GM18909 (cell line): ENCODE measurements around the gene KIF5A.
A peak's percentile ranks its signal among the peaks of the same experiment; 100 is the strongest.
"Not testable (repeated sequence)": the region's sequence is repeated elsewhere in the genome, so short reads cannot be mapped to it uniquely, and the experiment has no call there.

ENCODE experiments used
- ATAC-seq: cut with Tn5 transposase; IDR thresholded peaks from one replicate; pipeline ENCODE4 v1.9.1; 2021; ENCODE audit warnings: mild to moderate bottlenecking; ENCODE audit not compliant: unreplicated experiment, poor library complexity

Gene KIF5A

GRCh38 chr12:57579677-57580465, 30.0 kb downstream of the KIF5A start:
- ATAC-seq = no peak

- no peak for ATAC-seq
Observed at GRCh38 chr12:57580466-57580795, 30.6 kb downstream of the KIF5A start.

GRCh38 chr12:57581802-57582201, 32.0 kb downstream of the KIF5A start:
- ATAC-seq = no peak

- no peak for ATAC-seq
Observed at GRCh38 chr12:57582440-57582839, 32.6 kb downstream of the KIF5A start.

GRCh38 chr12:57583008-57583831, 33.4 kb downstream of the KIF5A start:
- ATAC-seq = peak; percentile 97

GRCh38 chr12:57584050-57584449, 34.2 kb downstream of the KIF5A start:
- ATAC-seq = no peak

GRCh38 chr12:57584690-57585089, 34.8 kb downstream of the KIF5A start:
- ATAC-seq = no peak

- ATAC-seq = no peak
Observed at GRCh38 chr12:57585156-57585555, 35.3 kb downstream of the KIF5A start.

- no peak for ATAC-seq
Observed at GRCh38 chr12:57586128-57586527, 36.3 kb downstream of the KIF5A start.

- ATAC-seq = no peak
Observed at GRCh38 chr12:57586832-57587429, 37.1 kb downstream of the KIF5A start.

GRCh38 chr12:57588951-57589610, 39.2 kb downstream of the KIF5A start:
- ATAC-seq = not testable (repeated sequence)

- ATAC-seq = no peak
Observed at GRCh38 chr12:57590479-57590863, 40.6 kb downstream of the KIF5A start.

- peak; percentile 92 for ATAC-seq
Observed at GRCh38 chr12:57590864-57591781, 41.3 kb downstream of the KIF5A start, which contains the start of gene PIP4K2C. TSS of gene PIP4K2C (plus strand) at chr12:57591192. CDS start at chr12:57591290, 98 bp downstream.

GRCh38 chr12:57591782-57592325, 42.0 kb downstream of the KIF5A start:
- ATAC-seq = no peak

- ATAC-seq = no peak
Observed at GRCh38 chr12:57592551-57593165, 42.8 kb downstream of the KIF5A start.

GRCh38 chr12:57593187-57593586, 43.3 kb downstream of the KIF5A start:
- ATAC-seq = no peak

GRCh38 chr12:57600395-57600794, 50.6 kb downstream of the KIF5A start:
- no peak for ATAC-seq

- no peak for ATAC-seq
Observed at GRCh38 chr12:57602544-57602943, 52.7 kb downstream of the KIF5A start.

- ATAC-seq = no peak
Observed at GRCh38 chr12:57603324-57603723, 53.5 kb downstream of the KIF5A start.
